ENCODE measurements around the gene EIF4H.

GRCh38 chr7:74181821-74182220 lies 7.7 kb downstream of the EIF4H start:
- no peak for TF ChIP-seq POLR2A (IDR thresholded peaks at IDR 0.05)
- no peak for TF ChIP-seq CTCF (IDR thresholded peaks at IDR 0.05)
- TF ChIP-seq EP300 (IDR thresholded peaks at IDR 0.05), result no peak
